Fibroblast of skin of left biceps (primary cell): ENCODE measurements around the gene KLHL21.

Source experiments
- DNase-seq, 2 experiments: peaks; one replicate each; pipeline ENCODE4 v3.0.0-alpha.2; 2013; ENCODE audit warnings: low read depth in 2 of 2

KLHL21 gene

GRCh38 chr1:6624710-6625583 is 22.3 kb upstream of the KLHL21 start, which contains the start of gene THAP3:
THAP3 (plus strand) TSS chr1:6624868; CDS start chr1:6625219, 351 bp downstream.
- peak; percentile 59 to 60 for DNase-seq

- no peak for DNase-seq
Measured at GRCh38 chr1:6623269-6623965, 20.7 kb upstream of the KLHL21 start.

GRCh38 chr1:6622396-6623152 is 19.9 kb upstream of the KLHL21 start:
- DNase-seq: no peak

- DNase-seq: no peak
Measured at GRCh38 chr1:6621429-6622391, 19.0 kb upstream of the KLHL21 start.

GRCh38 chr1:6619045-6619444 is 16.4 kb upstream of the KLHL21 start:
- no peak for DNase-seq

- no peak for DNase-seq
Measured at GRCh38 chr1:6614929-6615785, 12.5 kb upstream of the KLHL21 start.

- no peak for DNase-seq
Measured at GRCh38 chr1:6614019-6614928, 11.6 kb upstream of the KLHL21 start.

GRCh38 chr1:6613361-6614018 is 10.8 kb upstream of the KLHL21 start, which contains the start of gene PHF13:
PHF13 (plus strand) TSS chr1:6613731; CDS start chr1:6614067, 336 bp downstream.
- DNase-seq: peak; percentile 99

- no peak for DNase-seq
Measured at GRCh38 chr1:6612641-6613360, 10.1 kb upstream of the KLHL21 start.

- peak; percentile 61 to 67 for DNase-seq
Measured at GRCh38 chr1:6603915-6604558, 1.4 kb upstream of the KLHL21 start.

- peak in 1 of 2 experiments; percentile 55 for DNase-seq
Measured at GRCh38 chr1:6603238-6603914, 707 bp upstream of the KLHL21 start.

- DNase-seq: no peak
Measured at GRCh38 chr1:6601923-6602668, 573 bp downstream of the KLHL21 start.

GRCh38 chr1:6601049-6601922 is 1.4 kb downstream of the KLHL21 start:
- DNase-seq: peak; percentile 58 to 69

GRCh38 chr1:6600410-6601048 is 2.1 kb downstream of the KLHL21 start:
- no peak for DNase-seq
